Mesendoderm (in vitro differentiated cells): Measurements from ENCODE around the gene RHBDL3.

Experiments used
- DNase-seq: peaks from one replicate; pipeline ENCODE4 v3.0.0; 2013
- H2AK5ac ChIP-seq: 2 replicates; pipeline ENCODE4 v1.6.1; 2013; ENCODE audit warnings: low read length, inconsistent platforms
- H2BK120ac ChIP-seq: 2 replicates; pipeline ENCODE4 v1.6.1; 2013; ENCODE audit warnings: low read depth, mild to moderate bottlenecking, low read length, moderate library complexity, mixed read lengths
- H2BK15ac ChIP-seq: replicated peaks from 2 replicates; pipeline ENCODE4 v1.6.1; 2013; ENCODE audit warnings: low read depth, mild to moderate bottlenecking, moderate library complexity
- H2BK5ac ChIP-seq: 2 replicates; pipeline ENCODE4 v1.6.1; 2013; ENCODE audit warnings: low read length, inconsistent platforms
- H3K18ac ChIP-seq: 2 replicates; pipeline ENCODE4 v1.6.1; 2013; ENCODE audit warnings: mild to moderate bottlenecking, low read length, mixed read lengths
- H3K23ac ChIP-seq: one replicate; pipeline ENCODE4 v1.6.1; 2013; ENCODE audit warnings: low read length
- H3K27ac ChIP-seq: 2 replicates; pipeline ENCODE4 v1.5.1; 2013; ENCODE audit warnings: low read depth, mild to moderate bottlenecking, inconsistent platforms, low read length, moderate library complexity
- H3K27me3 ChIP-seq: 2 replicates; pipeline ENCODE4 v1.6.1; 2013; ENCODE audit warnings: low read length, control low read depth, mild to moderate bottlenecking, inconsistent platforms; ENCODE audit not compliant: insufficient read depth, poor library complexity
- H3K36me3 ChIP-seq: 2 replicates; pipeline ENCODE4 v1.6.1; 2013; ENCODE audit warnings: low read length, inconsistent platforms; ENCODE audit not compliant: control insufficient read depth, insufficient read depth
- H3K4ac ChIP-seq: one replicate; pipeline ENCODE4 v1.6.1; 2013; ENCODE audit warnings: low read depth, mild to moderate bottlenecking, low read length, moderate library complexity
- H3K4me1 ChIP-seq: 2 replicates; pipeline ENCODE4 v1.6.1; 2013; ENCODE audit warnings: low read depth, low read length, inconsistent platforms; ENCODE audit not compliant: control insufficient read depth
- H3K4me2 ChIP-seq: 2 replicates; pipeline ENCODE4 v1.6.1; 2013; ENCODE audit warnings: low read length
- H3K4me3 ChIP-seq: 2 replicates; pipeline ENCODE4 v1.5.1; 2013; ENCODE audit warnings: mild to moderate bottlenecking, low read length
- H3K56ac ChIP-seq: one replicate; pipeline ENCODE4 v1.6.1; 2013; ENCODE audit warnings: low read length
- H3K79me1 ChIP-seq: 2 replicates; pipeline ENCODE4 v1.6.1; 2013; ENCODE audit warnings: low read length, inconsistent platforms
- H3K79me2 ChIP-seq: 2 replicates; pipeline ENCODE4 v1.6.1; 2013; ENCODE audit warnings: mild to moderate bottlenecking, low read length; ENCODE audit not compliant: control insufficient read depth, insufficient read depth
- H3K9ac ChIP-seq: 2 replicates; pipeline ENCODE4 v1.6.1; 2013; ENCODE audit warnings: low read length, inconsistent platforms
- H4K5ac ChIP-seq: one replicate; pipeline ENCODE4 v1.6.1; 2013; ENCODE audit warnings: low read length
- H4K8ac ChIP-seq: one replicate; pipeline ENCODE4 v1.6.1; 2013; ENCODE audit warnings: low read depth, mild to moderate bottlenecking, control low read depth, low read length, moderate library complexity
- WGBS: extraction: QIAGEN DNeasy Blood & Tissue Kit; methylation state at CpG from one replicate; pipeline ENCODE4 v1.1.7; 2013; ENCODE audit warnings: low lambda C conversion rate, missing lambda C conversion rate; ENCODE audit not compliant: insufficient coverage; ENCODE audit errors: extremely low coverage; 5-methylcytosine and 5-hydroxymethylcytosine counted together

Gene RHBDL3

GRCh38 chr17:32356378-32356743 is 90.7 kb downstream of the RHBDL3 start:
- Histone ChIP-seq H4K8ac (no peak overlapping the region), H2BK15ac (no peak overlapping the region), H2BK120ac (no peak overlapping the region), H3K27ac (no peak overlapping the region), H3K79me2 (peaks cover 67% of the 10 kb centered on the region), H3K56ac (no peak overlapping the region), H2BK5ac (no peak overlapping the region), H3K4me3 (no peak overlapping the region), H3K4me2 (no peak overlapping the region), H4K5ac (no peak overlapping the region), H2AK5ac (no peak overlapping the region), H3K18ac (no peak overlapping the region), H3K27me3 (no peaks in the 10 kb centered on the region), H3K79me1 (no peaks in the 10 kb centered on the region), H3K4me1 (no peaks in the 10 kb centered on the region), H3K9ac (no peak overlapping the region), H3K36me3 (peaks cover 6% of the 10 kb centered on the region), H3K23ac (no peak overlapping the region), H3K4ac (no peak overlapping the region)
- WGBS: no CpG with 5 or more reads among the region's 3 CpGs
- DNase-seq: no peak

- no peak for DNase-seq
- Histone ChIP-seq H3K4me2 (no peak overlapping the region), H3K27me3 (no peaks in the 10 kb centered on the region), H2BK15ac (no peak overlapping the region), H2BK5ac (no peak overlapping the region), H3K79me2 (peaks cover 63% of the 10 kb centered on the region), H3K9ac (no peak overlapping the region), H3K23ac (no peak overlapping the region), H3K27ac (no peak overlapping the region), H3K4ac (no peak overlapping the region), H3K36me3 (peaks cover 6% of the 10 kb centered on the region), H3K79me1 (no peaks in the 10 kb centered on the region), H2AK5ac (no peak overlapping the region), H4K5ac (no peak overlapping the region), H4K8ac (no peak overlapping the region), H2BK120ac (no peak overlapping the region), H3K4me3 (no peak overlapping the region), H3K4me1 (no peaks in the 10 kb centered on the region), H3K18ac (no peak overlapping the region), H3K56ac (no peak overlapping the region)
- no CpG with 5 or more reads among the region's 5 CpGs for WGBS
Observed at GRCh38 chr17:32356750-32357149, 91.1 kb downstream of the RHBDL3 start.

- Histone ChIP-seq H4K5ac (no peak overlapping the region), H3K9ac (no peak overlapping the region), H3K23ac (no peak overlapping the region), H3K4me2 (no peak overlapping the region), H2BK15ac (no peak overlapping the region), H2BK5ac (no peak overlapping the region), H3K56ac (no peak overlapping the region), H4K8ac (no peak overlapping the region), H3K27me3 (no peaks in the 10 kb centered on the region), H3K36me3 (peaks cover 6% of the 10 kb centered on the region), H3K27ac (no peak overlapping the region), H2BK120ac (no peak overlapping the region), H3K4me1 (no peaks in the 10 kb centered on the region), H3K4ac (no peak overlapping the region), H3K4me3 (no peak overlapping the region), H3K79me2 (peaks cover 55% of the 10 kb centered on the region), H3K79me1 (no peaks in the 10 kb centered on the region), H3K18ac (no peak overlapping the region), H2AK5ac (no peak overlapping the region)
- DNase-seq: no peak
- WGBS: no CpG with 5 or more reads among the region's 8 CpGs
Observed at GRCh38 chr17:32357615-32358014, 92.0 kb downstream of the RHBDL3 start.

- Histone ChIP-seq H2BK5ac (no peak overlapping the region), H3K4me1 (no peaks in the 10 kb centered on the region), H3K23ac (no peak overlapping the region), H3K4me3 (no peak overlapping the region), H2BK15ac (no peak overlapping the region), H3K27me3 (no peaks in the 10 kb centered on the region), H3K18ac (no peak overlapping the region), H3K27ac (no peak overlapping the region), H3K4ac (no peak overlapping the region), H3K79me2 (peaks cover 25% of the 10 kb centered on the region), H2AK5ac (no peak overlapping the region), H4K5ac (no peak overlapping the region), H3K56ac (no peak overlapping the region), H3K4me2 (no peak overlapping the region), H2BK120ac (no peak overlapping the region), H3K36me3 (peaks cover 10% of the 10 kb centered on the region), H3K79me1 (peaks cover 2% of the 10 kb centered on the region), H3K9ac (no peak overlapping the region), H4K8ac (no peak overlapping the region)
- no CpG with 5 or more reads among the region's 1 CpG for WGBS
- DNase-seq: no peak
Observed at GRCh38 chr17:32361270-32361669, 95.6 kb downstream of the RHBDL3 start.

GRCh38 chr17:32370426-32370825 is 104.8 kb downstream of the RHBDL3 start:
- H3K27me3 ChIP-seq: no peaks in the 10 kb centered on the region
- DNase-seq: no peak
- H3K79me1 ChIP-seq: peaks cover 7% of the 10 kb centered on the region
- no peaks in the 10 kb centered on the region for H3K4me1 ChIP-seq
- no peak overlapping the region for H2AK5ac ChIP-seq
- peaks cover 12% of the 10 kb centered on the region for H3K36me3 ChIP-seq
- H3K4me2 ChIP-seq: no peak overlapping the region
- no CpG with 5 or more reads among the region's 1 CpG for WGBS
- no peak overlapping the region for H4K5ac ChIP-seq
- no peak overlapping the region for H2BK15ac ChIP-seq
- H2BK120ac ChIP-seq: no peak overlapping the region
- H3K56ac ChIP-seq: no peak overlapping the region
- H3K4ac ChIP-seq: no peak overlapping the region
- no peak overlapping the region for H3K9ac ChIP-seq
- no peak overlapping the region for H2BK5ac ChIP-seq
- H3K79me2 ChIP-seq: peaks cover 12% of the 10 kb centered on the region
- H3K4me3 ChIP-seq: no peak overlapping the region
- no peak overlapping the region for H3K18ac ChIP-seq
- no peak overlapping the region for H4K8ac ChIP-seq
- H3K27ac ChIP-seq: no peak overlapping the region
- H3K23ac ChIP-seq: no peak overlapping the region
